ELF-1 (cell line): ENCODE data around the gene NSF.
"Not testable (repeated sequence)": the region's sequence is repeated elsewhere in the genome, so short reads cannot be mapped to it uniquely, and the experiment has no call there.

ENCODE experiments used
- DNase-seq: peaks from one replicate; pipeline ENCODE4 v3.0.0-alpha.2; 2016; ENCODE audit warnings: low read depth, low spot score

The NSF gene

GRCh38 chr17:46628753-46629436 lies 38.4 kb downstream of the NSF start:
- DNase-seq, result not testable (repeated sequence)

- not testable (repeated sequence) for DNase-seq
Observed at GRCh38 chr17:46632146-46632545, 41.7 kb downstream of the NSF start.

- not testable (repeated sequence) for DNase-seq
Observed at GRCh38 chr17:46634844-46635243, 44.4 kb downstream of the NSF start.

GRCh38 chr17:46641861-46642656 lies 51.6 kb downstream of the NSF start:
- not testable (repeated sequence) for DNase-seq

GRCh38 chr17:46647251-46647650 lies 56.8 kb downstream of the NSF start:
- DNase-seq, result not testable (repeated sequence)

- DNase-seq, result not testable (repeated sequence)
Observed at GRCh38 chr17:46647688-46648278, 57.3 kb downstream of the NSF start.

GRCh38 chr17:46649246-46649645 lies 58.8 kb downstream of the NSF start:
- DNase-seq, result not testable (repeated sequence)

GRCh38 chr17:46652024-46652643 lies 61.7 kb downstream of the NSF start:
- DNase-seq, result not testable (repeated sequence)

GRCh38 chr17:46658235-46658634 lies 67.8 kb downstream of the NSF start:
- not testable (repeated sequence) for DNase-seq

GRCh38 chr17:46659702-46660101 lies 69.2 kb downstream of the NSF start:
- DNase-seq, result not testable (repeated sequence)

- DNase-seq, result not testable (repeated sequence)
Observed at GRCh38 chr17:46663123-46663522, 72.7 kb downstream of the NSF start.

- not testable (repeated sequence) for DNase-seq
Observed at GRCh38 chr17:46663552-46663951, 73.1 kb downstream of the NSF start.

- not testable (repeated sequence) for DNase-seq
Observed at GRCh38 chr17:46665969-46666368, 75.5 kb downstream of the NSF start.

- not testable (repeated sequence) for DNase-seq
Observed at GRCh38 chr17:46670789-46671188, 80.3 kb downstream of the NSF start.

GRCh38 chr17:46672777-46673176 lies 82.3 kb downstream of the NSF start:
- DNase-seq, result not testable (repeated sequence)

GRCh38 chr17:46677819-46678218 lies 87.3 kb downstream of the NSF start:
- DNase-seq, result not testable (repeated sequence)

GRCh38 chr17:46683653-46684052 lies 93.2 kb downstream of the NSF start:
- not testable (repeated sequence) for DNase-seq

- not testable (repeated sequence) for DNase-seq
Observed at GRCh38 chr17:46685284-46685683, 94.8 kb downstream of the NSF start.

GRCh38 chr17:46692196-46692595 lies 101.7 kb downstream of the NSF start:
- DNase-seq, result not testable (repeated sequence)

- not testable (repeated sequence) for DNase-seq
Observed at GRCh38 chr17:46693283-46693682, 102.8 kb downstream of the NSF start.

GRCh38 chr17:46696522-46696921 lies 106.1 kb downstream of the NSF start:
- DNase-seq, result not testable (repeated sequence)

- DNase-seq, result not testable (repeated sequence)
Observed at GRCh38 chr17:46699014-46699413, 108.5 kb downstream of the NSF start.
